Measurements from ENCODE around the gene DERA.

GRCh38 chr12:15982471-15982870 lies 71.3 kb downstream of the DERA start:
- TF ChIP-seq CTCF (IDR thresholded peaks at IDR 0.05) (no peak), POLR2AphosphoS5 (IDR thresholded peaks at IDR 0.05; ENCODE audit: insufficient read depth in 1 of 2, low read depth in 1 of 2) (no peak)

Measured in vagina (tissue), 2 donors.